ENCODE measurements around the gene GPR37. TPM values are rescaled to one million over a fixed set of nuclear protein-coding genes. Genes with fewer than 3 reads are reported as not detected.

GPR37 gene
- total RNA-seq, 1 experiment from 2014 or later: 1.8 TPM

GRCh38 chr7:124799448-124799847 lies 33.9 kb upstream of the GPR37 start:
- no peak overlapping the region for H3K27ac ChIP-seq
- H2AFZ ChIP-seq: no peak overlapping the region
- H3K27me3 ChIP-seq (ENCODE audit: insufficient read depth, low read depth): no peaks in the 10 kb centered on the region
- ChIA-PET CTCF (no interaction called here), POLR2A (ENCODE audit: unreplicated experiment) (no interaction called here)
- no peaks in the 10 kb centered on the region; the same call in 1 of the 2 replicates for H3K9me2 ChIP-seq (ENCODE audit: insufficient read depth)
- no peaks in the 10 kb centered on the region for H3K4me1 ChIP-seq (replicated peaks; ENCODE audit: insufficient read depth)
- H3K9me3 ChIP-seq (ENCODE audit: insufficient read depth, low read depth): no peaks in the 10 kb centered on the region
- no peak for TF ChIP-seq CTCF (conservative IDR thresholded peaks at IDR 0.05)
- TF ChIP-seq EZH2 (IDR thresholded peaks at IDR 0.05; ENCODE audit: low read depth): no peak
- H3K36me3 ChIP-seq (ENCODE audit: low read depth): no peaks in the 10 kb centered on the region
- H4K20me1 ChIP-seq (ENCODE audit: insufficient read depth): no peaks in the 10 kb centered on the region
- no TSS peak for BruUV-seq (replicated peaks)
- H3F3A ChIP-seq (ENCODE audit: insufficient read depth, low read depth): no peaks in the 10 kb centered on the region
- no peak overlapping the region for H3K4me2 ChIP-seq
- DNase-seq: no peak
- H3K79me2 ChIP-seq (ENCODE audit: low read depth): no peaks in the 10 kb centered on the region
- H3K4me3 ChIP-seq: no peak overlapping the region
- intact Hi-C loops (cut with micrococcal nuclease; ENCODE audit: unreplicated experiment): no loop called here

GRCh38 chr7:124796771-124797170 lies 31.2 kb upstream of the GPR37 start:
- no peak overlapping the region for H3K27ac ChIP-seq
- TF ChIP-seq CTCF (conservative IDR thresholded peaks at IDR 0.05) (no peak), EZH2 (IDR thresholded peaks at IDR 0.05; ENCODE audit: low read depth) (no peak)
- H3K4me1 ChIP-seq (replicated peaks; ENCODE audit: insufficient read depth): peaks cover 10% of the 10 kb centered on the region; the same call in 1 of the 2 replicates
- ChIA-PET POLR2A (ENCODE audit: unreplicated experiment) (interaction anchor here (0.6 kb wide), 1 partner anchor 1048 kb away, joined by 3 read pairs; no protein-coding TSS in a partner anchor), CTCF (no interaction called here)
- no TSS peak for BruUV-seq (replicated peaks)
- no peaks in the 10 kb centered on the region for H3K79me2 ChIP-seq (ENCODE audit: low read depth)
- no peak overlapping the region for H2AFZ ChIP-seq
- H3K4me2 ChIP-seq: no peak overlapping the region
- no peaks in the 10 kb centered on the region for H3K27me3 ChIP-seq (ENCODE audit: insufficient read depth, low read depth)
- H3K36me3 ChIP-seq (ENCODE audit: low read depth): no peaks in the 10 kb centered on the region
- DNase-seq: no peak
- no peak overlapping the region for H3K4me3 ChIP-seq
- H4K20me1 ChIP-seq (ENCODE audit: insufficient read depth): no peaks in the 10 kb centered on the region
- no peaks in the 10 kb centered on the region for H3K9me3 ChIP-seq (ENCODE audit: insufficient read depth, low read depth)
- H3F3A ChIP-seq (ENCODE audit: insufficient read depth, low read depth): no peaks in the 10 kb centered on the region
- intact Hi-C loops (cut with micrococcal nuclease; ENCODE audit: unreplicated experiment): no loop called here
- H3K9me2 ChIP-seq (ENCODE audit: insufficient read depth): no peaks in the 10 kb centered on the region; the same call in 1 of the 2 replicates

- no peak overlapping the region for H2AFZ ChIP-seq
- H3K9me2 ChIP-seq (ENCODE audit: insufficient read depth): no peaks in the 10 kb centered on the region
- H4K20me1 ChIP-seq (ENCODE audit: insufficient read depth): no peaks in the 10 kb centered on the region
- intact Hi-C loops (cut with micrococcal nuclease; ENCODE audit: unreplicated experiment): no loop called here
- DNase-seq: no peak
- no peaks in the 10 kb centered on the region for H3K36me3 ChIP-seq (ENCODE audit: low read depth)
- H3K4me1 ChIP-seq (replicated peaks; ENCODE audit: insufficient read depth): peaks cover 16% of the 10 kb centered on the region; the same call in 1 of the 2 replicates
- BruUV-seq (replicated peaks): no TSS peak
- no peaks in the 10 kb centered on the region for H3K9me3 ChIP-seq (ENCODE audit: insufficient read depth, low read depth)
- H3K27ac ChIP-seq: no peak overlapping the region
- H3K27me3 ChIP-seq (ENCODE audit: insufficient read depth, low read depth): no peaks in the 10 kb centered on the region
- TF ChIP-seq CTCF (conservative IDR thresholded peaks at IDR 0.05): no peak
- TF ChIP-seq EZH2 (IDR thresholded peaks at IDR 0.05; ENCODE audit: low read depth): no peak
- no peaks in the 10 kb centered on the region for H3K79me2 ChIP-seq (ENCODE audit: low read depth)
- no peak overlapping the region for H3K4me3 ChIP-seq
- H3F3A ChIP-seq (ENCODE audit: insufficient read depth, low read depth): no peaks in the 10 kb centered on the region
- H3K4me2 ChIP-seq: no peak overlapping the region
- ChIA-PET POLR2A (ENCODE audit: unreplicated experiment) (no interaction called here), CTCF (no interaction called here)
Measured at GRCh38 chr7:124792696-124793095, 27.1 kb upstream of the GPR37 start.

Data from PC-9 (cell line).